Stimulated activated naive CD4-positive, alpha-beta T cell treated with Interleukin-2 at 50 U/mL for 16 hours (primary cell): ENCODE data around the gene THTPA.

Source experiments
- DNase-seq: peaks from one replicate; lab custom pipeline; 2025; lab: John Stamatoyannopoulos, UW

Gene THTPA

GRCh38 chr14:23551266-23552028 is 4.6 kb upstream of the THTPA start, which contains the start of gene ZFHX2:
Gene ZFHX2 (minus strand): TSS chr14:23551765. CDS start chr14:23535325, 16,440 bp downstream.
- DNase-seq = peak; percentile 82

GRCh38 chr14:23555533-23555881 is 564 bp upstream of the THTPA start:
- DNase-seq = no peak

GRCh38 chr14:23556700-23557440 is 799 bp downstream of the THTPA start:
- no peak for DNase-seq

- DNase-seq = no peak
Measured at GRCh38 chr14:23557521-23557920, 1.4 kb downstream of the THTPA start.

- DNase-seq = no peak
Measured at GRCh38 chr14:23557946-23558345, 1.9 kb downstream of the THTPA start.

GRCh38 chr14:23558346-23559009 is 2.4 kb downstream of the THTPA start:
- no peak for DNase-seq

GRCh38 chr14:23559010-23559925 is 3.2 kb downstream of the THTPA start:
- DNase-seq = peak; percentile 61

GRCh38 chr14:23559926-23560520 is 4.0 kb downstream of the THTPA start:
- no peak for DNase-seq

GRCh38 chr14:23561259-23561658 is 5.2 kb downstream of the THTPA start:
- DNase-seq = no peak

- DNase-seq = no peak
Measured at GRCh38 chr14:23561873-23562821, 6.1 kb downstream of the THTPA start.

GRCh38 chr14:23562822-23563472 is 6.9 kb downstream of the THTPA start:
- peak; percentile 36 for DNase-seq

- no peak for DNase-seq
Measured at GRCh38 chr14:23563473-23564180, 7.6 kb downstream of the THTPA start.

- DNase-seq = no peak
Measured at GRCh38 chr14:23564181-23564812, 8.2 kb downstream of the THTPA start.

GRCh38 chr14:23564876-23565275 is 8.8 kb downstream of the THTPA start:
- DNase-seq = no peak

- no peak for DNase-seq
Measured at GRCh38 chr14:23565626-23566025, 9.6 kb downstream of the THTPA start.

GRCh38 chr14:23566112-23566777 is 10.2 kb downstream of the THTPA start:
- DNase-seq = no peak

GRCh38 chr14:23566778-23567185 is 10.7 kb downstream of the THTPA start:
- no peak for DNase-seq
